LNCAP (cell line): ENCODE measurements around the gene PCDH7.

Experiments
- TF ChIP-seq, protein P1 (sequence below): fragments of 450-650 bp; IDR thresholded peaks from 2 replicates; pipeline ENCODE4 v1.5.1; 2017; ENCODE audit warnings: mild to moderate bottlenecking

Gene PCDH7

DNA sequence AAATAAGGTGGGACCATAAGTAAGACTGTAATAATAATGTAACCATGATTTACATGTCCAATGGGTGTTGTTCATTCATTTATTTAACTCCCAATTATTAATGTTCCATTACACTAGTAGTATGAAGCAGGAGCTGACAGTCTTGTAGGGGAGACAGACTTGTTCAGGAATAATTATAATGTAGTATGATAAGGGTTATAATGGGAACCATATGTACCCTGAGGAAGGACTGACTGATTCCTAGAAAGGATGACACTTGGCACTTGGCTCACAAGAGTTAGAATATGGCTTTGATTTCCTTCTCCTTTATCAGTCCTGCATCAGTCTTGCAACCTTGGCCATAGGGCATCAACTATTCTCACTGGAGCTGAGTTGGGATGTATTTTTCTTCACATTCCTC lies 24.2 kb downstream of the PCDH7 start:
- TF ChIP-seq, protein P1, sequence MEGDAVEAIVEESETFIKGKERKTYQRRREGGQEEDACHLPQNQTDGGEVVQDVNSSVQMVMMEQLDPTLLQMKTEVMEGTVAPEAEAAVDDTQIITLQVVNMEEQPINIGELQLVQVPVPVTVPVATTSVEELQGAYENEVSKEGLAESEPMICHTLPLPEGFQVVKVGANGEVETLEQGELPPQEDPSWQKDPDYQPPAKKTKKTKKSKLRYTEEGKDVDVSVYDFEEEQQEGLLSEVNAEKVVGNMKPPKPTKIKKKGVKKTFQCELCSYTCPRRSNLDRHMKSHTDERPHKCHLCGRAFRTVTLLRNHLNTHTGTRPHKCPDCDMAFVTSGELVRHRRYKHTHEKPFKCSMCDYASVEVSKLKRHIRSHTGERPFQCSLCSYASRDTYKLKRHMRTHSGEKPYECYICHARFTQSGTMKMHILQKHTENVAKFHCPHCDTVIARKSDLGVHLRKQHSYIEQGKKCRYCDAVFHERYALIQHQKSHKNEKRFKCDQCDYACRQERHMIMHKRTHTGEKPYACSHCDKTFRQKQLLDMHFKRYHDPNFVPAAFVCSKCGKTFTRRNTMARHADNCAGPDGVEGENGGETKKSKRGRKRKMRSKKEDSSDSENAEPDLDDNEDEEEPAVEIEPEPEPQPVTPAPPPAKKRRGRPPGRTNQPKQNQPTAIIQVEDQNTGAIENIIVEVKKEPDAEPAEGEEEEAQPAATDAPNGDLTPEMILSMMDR: no peak

DNA sequence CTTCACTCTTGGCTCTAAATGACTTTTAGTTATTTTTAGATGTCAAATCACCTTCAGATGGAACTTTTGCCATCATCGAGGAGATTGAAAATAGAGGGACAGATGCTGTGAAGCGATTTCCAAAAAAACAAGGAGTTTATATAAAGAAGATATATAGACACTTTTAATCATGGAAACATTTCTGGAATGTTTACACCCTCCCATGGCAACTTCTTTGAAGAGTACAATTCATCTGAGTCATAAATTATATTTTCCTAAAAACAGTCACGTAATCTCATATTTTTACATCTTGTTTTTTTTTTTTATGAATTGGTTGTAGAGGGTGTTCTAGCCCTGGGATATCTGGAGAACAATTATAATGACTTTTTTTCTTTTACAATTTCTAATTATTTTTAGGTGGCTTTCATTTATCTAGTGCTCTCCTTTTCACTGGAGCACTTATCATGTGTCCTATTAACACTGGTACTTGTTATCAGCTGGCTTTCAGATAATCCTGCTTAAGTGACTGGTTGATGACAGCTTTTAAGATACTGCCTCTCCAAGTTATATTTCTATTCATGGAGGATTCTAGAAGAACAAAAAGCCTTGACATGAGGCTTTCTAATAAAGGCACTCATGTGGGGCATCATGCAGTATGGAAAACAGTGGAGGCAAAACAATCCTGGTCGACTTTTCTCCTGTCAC lies 24.9 kb downstream of the PCDH7 start:
- TF ChIP-seq, protein P1: no peak

DNA sequence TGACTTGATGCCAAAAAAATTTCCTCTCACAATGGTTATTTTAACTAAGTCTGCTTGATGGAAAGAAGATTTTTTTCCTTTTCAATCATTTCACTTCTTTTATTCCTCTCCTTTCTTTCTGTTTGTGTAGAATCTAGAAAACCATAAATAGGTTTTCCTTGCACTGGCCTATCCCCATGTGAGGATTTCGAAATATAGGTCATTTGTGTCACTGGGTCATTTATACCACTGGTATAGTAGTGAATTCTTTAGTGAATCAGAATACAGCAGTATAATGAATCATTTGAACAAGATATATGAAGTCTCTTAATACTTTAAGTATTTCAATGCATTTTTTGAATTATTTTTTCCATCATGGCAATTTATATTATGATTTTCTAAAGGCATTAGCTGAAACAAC lies 26.6 kb downstream of the PCDH7 start:
- TF ChIP-seq, protein P1: no peak

DNA sequence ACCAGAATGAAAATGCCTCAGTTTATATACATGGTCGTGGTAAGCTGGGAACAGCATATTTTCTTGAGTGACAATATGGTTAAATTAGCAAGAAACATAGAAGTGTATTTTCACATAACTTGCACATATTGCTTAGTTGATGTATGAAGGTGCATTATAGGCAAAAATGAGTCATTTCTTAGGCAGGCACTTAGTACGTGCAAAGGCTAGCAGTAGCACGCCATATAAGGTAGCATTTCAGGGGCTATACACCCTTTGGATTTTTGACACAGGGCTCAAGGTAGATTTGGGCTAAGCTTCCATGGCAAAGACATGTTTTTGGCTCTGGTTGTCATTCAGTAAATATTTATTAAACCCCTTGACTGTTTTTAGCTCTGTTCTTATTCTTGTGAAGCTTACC lies 33.1 kb downstream of the PCDH7 start:
- TF ChIP-seq, protein P1: no peak

DNA sequence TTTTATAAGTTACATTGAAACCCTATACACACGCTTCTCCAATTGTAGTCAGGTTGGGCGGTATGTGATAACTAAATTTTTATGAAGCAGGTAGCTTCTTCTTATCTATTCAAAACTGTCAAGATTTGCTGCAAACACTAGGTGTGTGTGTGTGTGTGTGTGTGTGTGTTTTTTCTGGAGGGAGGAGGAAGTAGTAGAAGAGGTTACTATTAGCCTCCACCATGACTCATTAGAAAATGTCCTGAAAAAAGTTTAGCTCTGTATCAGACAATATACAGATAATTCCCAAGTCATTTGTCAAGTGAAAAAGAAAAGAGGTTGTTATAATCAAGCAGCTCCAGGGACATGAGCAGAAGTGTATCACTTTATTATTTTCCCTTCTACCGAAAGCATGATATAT lies 33.9 kb downstream of the PCDH7 start:
- TF ChIP-seq, protein P1: no peak

DNA sequence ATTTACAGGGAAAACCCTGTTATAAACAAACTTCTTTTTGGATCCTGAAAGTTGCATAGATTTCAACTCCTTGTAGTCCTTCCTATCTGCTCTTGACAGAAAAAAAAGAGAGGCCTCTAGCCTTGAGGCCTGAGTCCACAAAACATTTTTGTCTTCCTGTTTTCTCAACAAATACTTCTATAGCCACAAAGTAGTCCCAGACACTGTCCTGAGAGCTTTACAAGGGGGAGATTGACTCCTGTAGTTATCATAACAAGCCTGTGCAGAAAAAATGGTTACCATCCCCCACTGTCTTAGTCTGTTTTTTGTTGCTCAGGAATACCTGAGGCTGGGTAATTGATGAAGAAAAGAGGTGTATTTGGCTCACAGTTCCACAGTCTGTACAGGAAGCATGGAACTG lies 35.2 kb downstream of the PCDH7 start:
- TF ChIP-seq, protein P1: no peak

DNA sequence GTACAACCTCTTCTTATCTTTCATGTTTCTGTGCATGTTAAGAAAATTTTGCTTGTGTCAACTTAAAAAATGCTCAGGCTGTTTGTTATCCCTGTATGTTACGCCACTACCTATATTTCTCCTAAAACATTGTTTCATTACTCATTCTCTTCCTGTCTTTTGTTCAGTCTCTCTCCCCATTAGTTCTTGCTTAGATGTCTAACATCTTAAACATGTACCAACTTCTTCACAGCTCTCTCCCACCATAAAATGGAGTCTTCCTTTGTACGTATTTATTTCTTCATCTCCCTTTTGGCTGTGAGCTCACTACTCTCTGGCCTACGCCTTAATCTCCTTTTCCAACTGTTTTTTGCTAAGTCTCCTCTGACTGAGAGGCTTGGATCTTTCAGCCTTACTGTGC lies 36.4 kb downstream of the PCDH7 start:
- TF ChIP-seq, protein P1: no peak

DNA sequence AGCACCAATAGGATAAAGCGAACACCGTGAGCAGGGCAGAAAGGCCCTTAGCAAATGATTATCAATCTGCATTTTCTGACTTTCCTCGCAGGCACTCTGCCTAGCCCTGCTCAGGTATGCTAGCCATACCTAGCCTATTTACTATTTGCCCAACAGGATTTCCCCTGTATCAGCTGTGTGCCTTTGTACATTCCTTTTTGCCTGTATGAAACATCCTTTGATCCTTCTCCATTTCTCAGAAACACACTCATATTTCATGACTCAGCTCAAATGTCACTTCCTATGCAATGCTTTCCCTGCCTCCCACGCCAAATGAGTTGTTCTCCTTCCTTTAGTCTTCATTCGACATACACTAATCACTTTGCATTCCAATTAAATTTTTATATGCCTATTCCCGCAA lies 37.2 kb downstream of the PCDH7 start:
- TF ChIP-seq, protein P1: no peak
